Measurements from ENCODE around the gene TREM2.

DNA sequence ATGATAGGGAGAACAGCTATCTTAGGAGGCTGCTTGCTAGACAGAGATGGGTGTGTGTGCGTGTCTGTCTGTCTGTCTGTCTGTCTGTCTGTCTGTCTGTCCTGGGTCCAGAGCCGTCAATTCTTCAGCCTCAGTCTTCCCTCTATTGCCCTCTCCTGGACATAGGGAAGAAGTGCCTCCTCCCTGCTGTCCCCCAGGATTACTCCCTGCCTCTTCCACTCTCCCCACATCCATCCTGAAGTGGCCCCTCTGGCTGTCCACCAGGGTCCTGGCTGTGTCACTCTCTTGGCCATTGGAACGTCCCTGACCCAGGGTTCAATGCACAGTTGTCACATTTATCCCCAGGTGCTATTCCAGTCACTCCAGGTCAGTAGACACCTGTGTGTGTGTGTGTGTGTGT is 27.9 kb upstream of the TREM2 start:
- TF ChIP-seq, protein P1, sequence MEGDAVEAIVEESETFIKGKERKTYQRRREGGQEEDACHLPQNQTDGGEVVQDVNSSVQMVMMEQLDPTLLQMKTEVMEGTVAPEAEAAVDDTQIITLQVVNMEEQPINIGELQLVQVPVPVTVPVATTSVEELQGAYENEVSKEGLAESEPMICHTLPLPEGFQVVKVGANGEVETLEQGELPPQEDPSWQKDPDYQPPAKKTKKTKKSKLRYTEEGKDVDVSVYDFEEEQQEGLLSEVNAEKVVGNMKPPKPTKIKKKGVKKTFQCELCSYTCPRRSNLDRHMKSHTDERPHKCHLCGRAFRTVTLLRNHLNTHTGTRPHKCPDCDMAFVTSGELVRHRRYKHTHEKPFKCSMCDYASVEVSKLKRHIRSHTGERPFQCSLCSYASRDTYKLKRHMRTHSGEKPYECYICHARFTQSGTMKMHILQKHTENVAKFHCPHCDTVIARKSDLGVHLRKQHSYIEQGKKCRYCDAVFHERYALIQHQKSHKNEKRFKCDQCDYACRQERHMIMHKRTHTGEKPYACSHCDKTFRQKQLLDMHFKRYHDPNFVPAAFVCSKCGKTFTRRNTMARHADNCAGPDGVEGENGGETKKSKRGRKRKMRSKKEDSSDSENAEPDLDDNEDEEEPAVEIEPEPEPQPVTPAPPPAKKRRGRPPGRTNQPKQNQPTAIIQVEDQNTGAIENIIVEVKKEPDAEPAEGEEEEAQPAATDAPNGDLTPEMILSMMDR (IDR thresholded peaks at IDR 0.05) = no peak
- TF ChIP-seq EP300 (IDR thresholded peaks at IDR 0.05) = no peak
